GM19240 (cell line): ENCODE data around the gene ZDHHC12.

Experiments used
- DNase-seq: peaks from one replicate; pipeline ENCODE4 v3.0.0; 2011; ENCODE audit warnings: low spot score; ENCODE audit not compliant: insufficient read length

ZDHHC12 gene

GRCh38 chr9:128688501-128689292 is 35.2 kb downstream of the ZDHHC12 start, which contains the start of gene SET:
Gene SET, plus strand, starts transcription at chr9:128689222. Its CDS starts 361 bp downstream, at chr9:128689583.
- peak; percentile 96 for DNase-seq

GRCh38 chr9:128687453-128687852 is 36.5 kb downstream of the ZDHHC12 start:
- DNase-seq, result no peak

GRCh38 chr9:128685636-128686489 is 38.1 kb downstream of the ZDHHC12 start:
- no peak for DNase-seq

- DNase-seq, result peak; percentile 73
Observed at GRCh38 chr9:128684325-128685199, 39.4 kb downstream of the ZDHHC12 start.

- DNase-seq, result no peak
Observed at GRCh38 chr9:128684065-128684324, 39.9 kb downstream of the ZDHHC12 start.

GRCh38 chr9:128683340-128684064 is 40.4 kb downstream of the ZDHHC12 start:
- DNase-seq, result no peak

GRCh38 chr9:128677794-128678193 is 46.1 kb downstream of the ZDHHC12 start:
- no peak for DNase-seq

GRCh38 chr9:128675382-128675781 is 48.5 kb downstream of the ZDHHC12 start:
- DNase-seq, result no peak
